Measurements from ENCODE around the gene TTLL7.

- TF ChIP-seq POLR2A (IDR thresholded peaks at IDR 0.05) (no peak), CTCF (IDR thresholded peaks at IDR 0.05) (no peak)
Observed at GRCh38 chr1:84013708-84014107, 14.8 kb upstream of the TTLL7 start.
